ENCODE measurements around the gene LETMD1.

- TF ChIP-seq CTCF (conservative IDR thresholded peaks at IDR 0.05; ENCODE audit: low read length) = no peak
- no peak for TF ChIP-seq EZH2phosphoT487 (IDR thresholded peaks at IDR 0.05; ENCODE audit: borderline replicate concordance, low read depth, low read length)
These were observed 6.9 kb downstream of the LETMD1 start for GRCh38 chr12:51055060-51055459.
